ENCODE measurements around the gene KRTAP9-4.
"Not testable (repeated sequence)": the region's sequence is repeated elsewhere in the genome, so short reads cannot be mapped to it uniquely, and the experiment has no call there.

KRTAP9-4 gene

GRCh38 chr17:41237116-41237515, 12.4 kb upstream of the KRTAP9-4 start:
- H3K36me3 ChIP-seq (ENCODE audit: control insufficient read depth, insufficient read depth, low read length); H3K4me1 ChIP-seq (ENCODE audit: control insufficient read depth, insufficient read depth, low read length); H3K9ac ChIP-seq (ENCODE audit: low read depth, low read length); H3K27me3 ChIP-seq (ENCODE audit: control insufficient read depth, insufficient read depth, low read length); H3K27ac ChIP-seq (ENCODE audit: low read depth, low read length); H3K4me3 ChIP-seq (ENCODE audit: low read depth, low read length): not testable (repeated sequence)
- H3K9me3 ChIP-seq (ENCODE audit: control insufficient read depth, insufficient read depth, low read length): peaks cover 12% of the 10 kb centered on the region

GRCh38 chr17:41237949-41238437, 11.5 kb upstream of the KRTAP9-4 start, which contains the start of gene KRTAP9-8:
Gene KRTAP9-8 (plus strand): TSS chr17:41237999. CDS start chr17:41238052, 53 bp downstream.
- not testable (repeated sequence) for H3K27me3 ChIP-seq (ENCODE audit: control insufficient read depth, insufficient read depth, low read length); H3K4me1 ChIP-seq (ENCODE audit: control insufficient read depth, insufficient read depth, low read length); H3K27ac ChIP-seq (ENCODE audit: low read depth, low read length); H3K9ac ChIP-seq (ENCODE audit: low read depth, low read length); H3K4me3 ChIP-seq (ENCODE audit: low read depth, low read length); H3K36me3 ChIP-seq (ENCODE audit: control insufficient read depth, insufficient read depth, low read length)
- peaks cover 12% of the 10 kb centered on the region for H3K9me3 ChIP-seq (ENCODE audit: control insufficient read depth, insufficient read depth, low read length)

- not testable (repeated sequence) for H3K9me3 ChIP-seq (ENCODE audit: control insufficient read depth, insufficient read depth, low read length)
Observed at GRCh38 chr17:41246995-41247787, 2.3 kb upstream of the KRTAP9-4 start.

GRCh38 chr17:41251261-41251660, 1.8 kb downstream of the KRTAP9-4 start:
- Histone ChIP-seq H3K9me3 (ENCODE audit: control insufficient read depth, insufficient read depth, low read length) (no peaks in the 10 kb centered on the region), H3K4me3 (ENCODE audit: low read depth, low read length) (no peak overlapping the region), H3K4me1 (ENCODE audit: control insufficient read depth, insufficient read depth, low read length) (no peaks in the 10 kb centered on the region), H3K27me3 (ENCODE audit: control insufficient read depth, insufficient read depth, low read length) (no peaks in the 10 kb centered on the region), H3K36me3 (ENCODE audit: control insufficient read depth, insufficient read depth, low read length) (no peaks in the 10 kb centered on the region), H3K27ac (ENCODE audit: low read depth, low read length) (no peak overlapping the region), H3K9ac (ENCODE audit: low read depth, low read length) (no peak overlapping the region)

More at GRCh38 chr17:41246995-41247787, 2.3 kb upstream of the KRTAP9-4 start:
- not testable (repeated sequence) for H3K4me1 ChIP-seq (ENCODE audit: control insufficient read depth, insufficient read depth, low read length); H3K27me3 ChIP-seq (ENCODE audit: control insufficient read depth, insufficient read depth, low read length); H3K9ac ChIP-seq (ENCODE audit: low read depth, low read length); H3K4me3 ChIP-seq (ENCODE audit: low read depth, low read length); H3K36me3 ChIP-seq (ENCODE audit: control insufficient read depth, insufficient read depth, low read length); H3K27ac ChIP-seq (ENCODE audit: low read depth, low read length)

- H3K27ac ChIP-seq (ENCODE audit: low read depth, low read length): no peak overlapping the region
- H3K27me3 ChIP-seq (ENCODE audit: control insufficient read depth, insufficient read depth, low read length): no peaks in the 10 kb centered on the region
- H3K4me3 ChIP-seq (ENCODE audit: low read depth, low read length): no peak overlapping the region
- no peak overlapping the region for H3K9ac ChIP-seq (ENCODE audit: low read depth, low read length)
- H3K9me3 ChIP-seq (ENCODE audit: control insufficient read depth, insufficient read depth, low read length): no peaks in the 10 kb centered on the region
- H3K36me3 ChIP-seq (ENCODE audit: control insufficient read depth, insufficient read depth, low read length): no peaks in the 10 kb centered on the region
- no peaks in the 10 kb centered on the region for H3K4me1 ChIP-seq (ENCODE audit: control insufficient read depth, insufficient read depth, low read length)
Observed at GRCh38 chr17:41254861-41255260, 5.4 kb downstream of the KRTAP9-4 start.

- H3K9ac ChIP-seq (ENCODE audit: low read depth, low read length); H3K36me3 ChIP-seq (ENCODE audit: control insufficient read depth, insufficient read depth, low read length); H3K27ac ChIP-seq (ENCODE audit: low read depth, low read length); H3K27me3 ChIP-seq (ENCODE audit: control insufficient read depth, insufficient read depth, low read length); H3K4me3 ChIP-seq (ENCODE audit: low read depth, low read length); H3K4me1 ChIP-seq (ENCODE audit: control insufficient read depth, insufficient read depth, low read length); H3K9me3 ChIP-seq (ENCODE audit: control insufficient read depth, insufficient read depth, low read length): not testable (repeated sequence)
Observed at GRCh38 chr17:41255381-41256290, 6.1 kb downstream of the KRTAP9-4 start, which contains the start of gene KRTAP9-9. Gene KRTAP9-9 (plus strand): TSS chr17:41255384.

- no peak overlapping the region for H3K9ac ChIP-seq (ENCODE audit: low read depth, low read length)
- H3K9me3 ChIP-seq (ENCODE audit: control insufficient read depth, insufficient read depth, low read length): no peaks in the 10 kb centered on the region
- H3K4me1 ChIP-seq (ENCODE audit: control insufficient read depth, insufficient read depth, low read length): no peaks in the 10 kb centered on the region
- H3K4me3 ChIP-seq (ENCODE audit: low read depth, low read length): no peak overlapping the region
- H3K36me3 ChIP-seq (ENCODE audit: control insufficient read depth, insufficient read depth, low read length): no peaks in the 10 kb centered on the region
- H3K27me3 ChIP-seq (ENCODE audit: control insufficient read depth, insufficient read depth, low read length): no peaks in the 10 kb centered on the region
- H3K27ac ChIP-seq (ENCODE audit: low read depth, low read length): no peak overlapping the region
Observed at GRCh38 chr17:41256291-41256685, 6.8 kb downstream of the KRTAP9-4 start.

- no peak overlapping the region for H3K9ac ChIP-seq (ENCODE audit: low read depth, low read length)
- H3K4me1 ChIP-seq (ENCODE audit: control insufficient read depth, insufficient read depth, low read length): no peaks in the 10 kb centered on the region
- H3K27ac ChIP-seq (ENCODE audit: low read depth, low read length): no peak overlapping the region
- H3K27me3 ChIP-seq (ENCODE audit: control insufficient read depth, insufficient read depth, low read length): no peaks in the 10 kb centered on the region
- no peaks in the 10 kb centered on the region for H3K36me3 ChIP-seq (ENCODE audit: control insufficient read depth, insufficient read depth, low read length)
- H3K9me3 ChIP-seq (ENCODE audit: control insufficient read depth, insufficient read depth, low read length): no peaks in the 10 kb centered on the region
- H3K4me3 ChIP-seq (ENCODE audit: low read depth, low read length): no peak overlapping the region
Observed at GRCh38 chr17:41258406-41258805, 8.9 kb downstream of the KRTAP9-4 start.

- Histone ChIP-seq H3K4me1 (ENCODE audit: control insufficient read depth, insufficient read depth, low read length) (no peaks in the 10 kb centered on the region), H3K36me3 (ENCODE audit: control insufficient read depth, insufficient read depth, low read length) (no peaks in the 10 kb centered on the region), H3K9me3 (ENCODE audit: control insufficient read depth, insufficient read depth, low read length) (no peaks in the 10 kb centered on the region), H3K27me3 (ENCODE audit: control insufficient read depth, insufficient read depth, low read length) (no peaks in the 10 kb centered on the region), H3K9ac (ENCODE audit: low read depth, low read length) (no peak overlapping the region), H3K27ac (ENCODE audit: low read depth, low read length) (no peak overlapping the region), H3K4me3 (ENCODE audit: low read depth, low read length) (no peak overlapping the region)
Observed at GRCh38 chr17:41263212-41263611, 13.7 kb downstream of the KRTAP9-4 start.

- Histone ChIP-seq H3K4me3 (ENCODE audit: low read depth, low read length) (no peak overlapping the region), H3K36me3 (ENCODE audit: control insufficient read depth, insufficient read depth, low read length) (no peaks in the 10 kb centered on the region), H3K9ac (ENCODE audit: low read depth, low read length) (no peak overlapping the region), H3K27ac (ENCODE audit: low read depth, low read length) (no peak overlapping the region), H3K9me3 (ENCODE audit: control insufficient read depth, insufficient read depth, low read length) (no peaks in the 10 kb centered on the region), H3K27me3 (ENCODE audit: control insufficient read depth, insufficient read depth, low read length) (no peaks in the 10 kb centered on the region), H3K4me1 (ENCODE audit: control insufficient read depth, insufficient read depth, low read length) (no peaks in the 10 kb centered on the region)
Observed at GRCh38 chr17:41264599-41264998, 15.1 kb downstream of the KRTAP9-4 start.

GRCh38 chr17:41265078-41265477, 15.6 kb downstream of the KRTAP9-4 start, which contains the start of gene KRTAP9-6:
Gene KRTAP9-6 (plus strand): TSS chr17:41265378. CDS start chr17:41265378, 0 bp downstream.
- H3K9me3 ChIP-seq (ENCODE audit: control insufficient read depth, insufficient read depth, low read length): no peaks in the 10 kb centered on the region
- no peaks in the 10 kb centered on the region for H3K4me1 ChIP-seq (ENCODE audit: control insufficient read depth, insufficient read depth, low read length)
- no peak within 1 kb of the TSS for H3K4me3 ChIP-seq (ENCODE audit: low read depth, low read length)
- H3K36me3 ChIP-seq (ENCODE audit: control insufficient read depth, insufficient read depth, low read length): no peaks in the 10 kb centered on the region
- H3K27me3 ChIP-seq (ENCODE audit: control insufficient read depth, insufficient read depth, low read length): no peaks in the 10 kb centered on the region
- no peak within 1 kb of the TSS for H3K9ac ChIP-seq (ENCODE audit: low read depth, low read length)
- no peak within 1 kb of the TSS for H3K27ac ChIP-seq (ENCODE audit: low read depth, low read length)
